ENCODE results near the gene SBK3. TPM values are rescaled to one million over a fixed set of nuclear protein-coding genes. Genes with fewer than 3 reads are reported as not detected.

SBK3 gene
- total and polyA plus RNA-seq, 2 of the 8 experiments (the other 6 are each of a cell fraction or from before 2014, with no cell fraction given) = 0.76 to 1.5 TPM

GRCh38 chr19:55536951-55537740 lies 8.2 kb downstream of the SBK3 start, which contains the start of gene SBK2:
Gene SBK2 (minus strand): TSS chr19:55537133. CDS start chr19:55536294, 839 bp downstream.
- FAIRE-seq = peak; percentile 55
- peak; percentile 77; the same call in 1 of the 2 replicates for TF ChIP-seq KDM1A (IDR thresholded peaks at IDR 0.05; ENCODE audit: borderline replicate concordance, low read length)
- no peak for TF ChIP-seq ATF2 (IDR thresholded peaks at IDR 0.05; ENCODE audit: low read length)
- TF ChIP-seq E2F6 (IDR thresholded peaks at IDR 0.05) = no peak
- 0 out of 4 replicates have a peak, but pooled peaks of 1 of the 2 experiments have one; percentile 16 for TF ChIP-seq SIN3A (conservative IDR thresholded peaks at IDR 0.05 in 1 of 2, IDR thresholded peaks at IDR 0.05 in 1 of 2; ENCODE audit: low read depth in 1 of 2, low read length in 2 of 2)
- TF ChIP-seq, protein P1, sequence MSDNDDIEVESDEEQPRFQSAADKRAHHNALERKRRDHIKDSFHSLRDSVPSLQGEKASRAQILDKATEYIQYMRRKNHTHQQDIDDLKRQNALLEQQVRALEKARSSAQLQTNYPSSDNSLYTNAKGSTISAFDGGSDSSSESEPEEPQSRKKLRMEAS (IDR thresholded peaks at IDR 0.05) = no peak

More at GRCh38 chr19:55536951-55537740, 8.2 kb downstream of the SBK3 start, which contains the start of gene SBK2:
- peak within 1 kb of the TSS; percentile 94 for H3K4ac ChIP-seq (replicated peaks; ENCODE audit: insufficient read length, low read depth, low read length)
- H2AFZ ChIP-seq (ENCODE audit: low read length) = no peak within 1 kb of the TSS
- POLR2A ChIA-PET (ENCODE audit: partially characterized antibody) = interaction anchor here (0.6 to 1.5 kb wide), 3 partner anchors 9 to 278 kb away, joined by 3 to 4 read pairs (median 3); no protein-coding TSS in a partner anchor
- no peak within 1 kb of the TSS for H2BK20ac ChIP-seq (ENCODE audit: low read length)
- H2BK15ac ChIP-seq (ENCODE audit: low read length) = 0 out of 2 replicates have a peak within 1 kb of the TSS, but pooled peaks have one; percentile 81
- H3K79me1 ChIP-seq (ENCODE audit: low read depth, low read length) = no peaks in the 10 kb centered on the region
- DNase-seq (ENCODE audit: low read depth in 1 of 2, low spot score in 2 of 2) = peak; percentile 62 to 98
- peak within 1 kb of the TSS; percentile 78 for H4K5ac ChIP-seq (ENCODE audit: insufficient read length, low read depth, low read length)
- H3K36me3 ChIP-seq (ENCODE audit: control insufficient read depth in 2 of 4, insufficient read depth in 4 of 4, low read length in 3 of 4) = no peaks in the 10 kb centered on the region; a peak in 1 of 8 replicates
- WGBS, 2 experiments (ENCODE audit: extremely low coverage in 1 of 2, insufficient coverage in 1 of 2, insufficient read length in 1 of 2, insufficient replicate concordance in 2 of 2, low coverage in 1 of 2, low lambda C conversion rate in 2 of 2, missing lambda C conversion rate in 1 of 2) = 31% methylated on average over 9 of the region's 14 CpGs; no CpG with 5 or more reads in 1 of the 2 experiments
- no peak within 1 kb of the TSS; the same call in 1 of the 2 replicates for H4K8ac ChIP-seq (ENCODE audit: extremely low read depth, insufficient read depth, low read length)
- H2BK120ac ChIP-seq (replicated peaks; ENCODE audit: low read depth, low read length) = peak within 1 kb of the TSS; percentile 78
- H3K79me2 ChIP-seq (ENCODE audit: control insufficient read depth in 1 of 2, insufficient read depth in 2 of 2, low read length in 2 of 2) = no peaks in the 10 kb centered on the region
- no peak within 1 kb of the TSS for H3K23ac ChIP-seq (ENCODE audit: insufficient read length)
- H3K27ac ChIP-seq (ENCODE audit: low read depth, low read length) = peak within 1 kb of the TSS; percentile 51; the same call in 1 of the 2 replicates
- H3K14ac ChIP-seq (ENCODE audit: insufficient read length) = no peak within 1 kb of the TSS
- H3K9ac ChIP-seq (replicated peaks in 1 of 4; ENCODE audit: extremely low read depth in 1 of 4, low read depth in 3 of 4, low read length in 3 of 4) = peak within 1 kb of the TSS in 1 of 4 experiments; percentile 16; a peak in 2 of 7 replicates
- no peak within 1 kb of the TSS for H2AK5ac ChIP-seq (ENCODE audit: low read depth, low read length)
- H3K23me2 ChIP-seq (ENCODE audit: low read depth, low read length) = peaks cover 4% of the 10 kb centered on the region; the same call in 1 of the 2 replicates
- peak within 1 kb of the TSS; percentile 12 to 58 (median 29); a peak in 5 of 8 replicates for H3K4me3 ChIP-seq (ENCODE audit: extremely low read depth in 1 of 4, insufficient read depth in 2 of 4, low read depth in 3 of 4, low read length in 4 of 4)
- H3K4me2 ChIP-seq (ENCODE audit: insufficient read depth in 1 of 2, low read depth in 2 of 2, low read length in 2 of 2) = peak within 1 kb of the TSS; percentile 39 to 76; a peak in 3 of 4 replicates
- H4K20me1 ChIP-seq (replicated peaks in 1 of 2; ENCODE audit: control insufficient read depth in 1 of 2, insufficient read depth in 2 of 2, low read length in 2 of 2) = peaks cover 0 to 1% of the 10 kb centered on the region in 2 experiments
- CTCF ChIA-PET (ENCODE audit: partially characterized antibody) = interaction anchor here (0.7 to 1.2 kb wide), 3 partner anchors 16 to 724 kb away, joined by 3 to 4 read pairs (median 4); no protein-coding TSS in a partner anchor
- peaks cover 0 to 17% (median 5%) of the 10 kb centered on the region in 4 experiments; a peak in 4 of 7 replicates for H3K4me1 ChIP-seq (replicated peaks in 1 of 4; ENCODE audit: control insufficient read depth in 3 of 4, insufficient read depth in 4 of 4, low read length in 3 of 4)
- no peaks in the 10 kb centered on the region for H3K9me3 ChIP-seq (ENCODE audit: insufficient read depth in 2 of 2, low read depth in 1 of 2, low read length in 1 of 2)
- no peaks in the 10 kb centered on the region; a peak in 2 of 7 replicates for H3K27me3 ChIP-seq (replicated peaks in 1 of 4; ENCODE audit: control insufficient read depth in 3 of 4, extremely low read depth in 1 of 4, insufficient read depth in 3 of 4, low read length in 3 of 4)
- H3K18ac ChIP-seq (ENCODE audit: extremely low read depth, low read length) = peak within 1 kb of the TSS; percentile 48
- peak within 1 kb of the TSS; percentile 75; the same call in 1 of the 2 replicates for H2BK12ac ChIP-seq (ENCODE audit: low read depth, low read length)
- H3K56ac ChIP-seq (replicated peaks; ENCODE audit: insufficient read length, low read depth, low read length) = no peak within 1 kb of the TSS
- H4K91ac ChIP-seq (replicated peaks; ENCODE audit: insufficient read length, low read length) = peak within 1 kb of the TSS; percentile 98
- H2BK5ac ChIP-seq (ENCODE audit: low read depth, low read length) = peak within 1 kb of the TSS; percentile 85; the same call in 1 of the 2 replicates
